GM10248 (cell line): ENCODE measurements around the gene PPARGC1A.

ENCODE experiments used
- CTCF ChIA-PET: fragments of 300-600 bp; sonication (Branson Sonifier 250); formaldehyde crosslinking; extraction: SDS; loops from one replicate; lab custom pipeline; 2021; ENCODE audit warnings: antibody characterized with exemption; lab: Yijun Ruan, JAX
- POLR2A ChIA-PET: fragments of 350-650 bp; sonication (Branson Sonifier 250); formaldehyde crosslinking; extraction: SDS; loops from one replicate; lab custom pipeline; 2020; ENCODE audit warnings: antibody characterized with exemption; lab: Yijun Ruan, JAX
- DNase-seq: peaks from one replicate; pipeline ENCODE4 v3.0.0; 2012; ENCODE audit errors: extremely low spot score
- CTCF ChIP-seq: IDR thresholded peaks from 2 replicates; pipeline ENCODE4 v1.5.1; 2012; ENCODE audit warnings: mild to moderate bottlenecking, low read depth; ENCODE audit errors: extremely low read depth, missing control alignments, control extremely low read depth

Gene PPARGC1A

GRCh38 chr4:23891064-23891421 lies 1.2 kb upstream of the PPARGC1A start:
- ChIA-PET CTCF (interaction anchor here (2.0 kb wide), 1 partner anchor 11 kb away, joined by 5 read pairs; no protein-coding TSS in a partner anchor), POLR2A (no interaction called here)
- DNase-seq: no peak
- TF ChIP-seq CTCF: no peak

- no peak for TF ChIP-seq CTCF
- CTCF ChIA-PET: interaction anchor here (1.3 to 2.0 kb wide), 4 partner anchors 8 to 18 kb away, joined by 4 to 5 read pairs (median 4); no protein-coding TSS in a partner anchor
- no peak for DNase-seq
- POLR2A ChIA-PET: no interaction called here
Observed at GRCh38 chr4:23890369-23891063, 669 bp upstream of the PPARGC1A start.

GRCh38 chr4:23889391-23889790 lies 456 bp downstream of the PPARGC1A start:
- ChIA-PET POLR2A (no interaction called here), CTCF (interaction anchor here (0.9 to 2.0 kb wide), 6 partner anchors 8 to 19 kb away, joined by 3 to 5 read pairs (median 4); no protein-coding TSS in a partner anchor)
- TF ChIP-seq CTCF: no peak
- no peak for DNase-seq

GRCh38 chr4:23888421-23889319 lies 1.2 kb downstream of the PPARGC1A start:
- TF ChIP-seq CTCF: no peak
- ChIA-PET CTCF (interaction anchor here (0.9 to 2.0 kb wide), 5 partner anchors 8 to 15 kb away, joined by 3 to 5 read pairs (median 4); no protein-coding TSS in a partner anchor), POLR2A (no interaction called here)
- no peak for DNase-seq

GRCh38 chr4:23887989-23888388 lies 1.9 kb downstream of the PPARGC1A start:
- ChIA-PET POLR2A (no interaction called here), CTCF (interaction anchor here (1.1 kb wide), 1 partner anchor 11 kb away, joined by 4 read pairs; no protein-coding TSS in a partner anchor)
- DNase-seq: no peak
- TF ChIP-seq CTCF: no peak

- ChIA-PET POLR2A (no interaction called here), CTCF (interaction anchor here (1.1 kb wide), 1 partner anchor 11 kb away, joined by 4 read pairs; no protein-coding TSS in a partner anchor)
- no peak for TF ChIP-seq CTCF
- DNase-seq: no peak
Observed at GRCh38 chr4:23887173-23887572, 2.7 kb downstream of the PPARGC1A start.
